ENCODE results near the gene SLC49A3. TPM values are rescaled to one million over a fixed set of nuclear protein-coding genes. Genes with fewer than 3 reads are reported as not detected.

SLC49A3 gene
- total RNA-seq, 1 experiment from 2014 or later: 8.1 TPM

- Histone ChIP-seq H3K27me3 (ENCODE audit: insufficient read depth, low read depth) (no peaks in the 10 kb centered on the region), H3K79me2 (ENCODE audit: low read depth) (no peaks in the 10 kb centered on the region; the same call in 1 of the 2 replicates), H3K9me2 (ENCODE audit: insufficient read depth) (no peaks in the 10 kb centered on the region), H3K27ac (no peak overlapping the region), H3F3A (ENCODE audit: insufficient read depth, low read depth) (peaks cover 7% of the 10 kb centered on the region; the same call in 1 of the 2 replicates), H3K4me3 (no peak overlapping the region), H3K36me3 (ENCODE audit: low read depth) (0 out of 2 replicates have a peak, but pooled peaks cover 4% of the 10 kb centered on the region), H3K4me2 (no peak overlapping the region), H3K9me3 (ENCODE audit: insufficient read depth, low read depth) (no peaks in the 10 kb centered on the region), H3K4me1 (replicated peaks; ENCODE audit: insufficient read depth) (no peaks in the 10 kb centered on the region), H2AFZ (no peak overlapping the region), H4K20me1 (ENCODE audit: insufficient read depth) (peaks cover 5% of the 10 kb centered on the region; the same call in 1 of the 2 replicates)
- POLR2A ChIA-PET (ENCODE audit: unreplicated experiment): no interaction called here
- no peak for TF ChIP-seq CTCF (conservative IDR thresholded peaks at IDR 0.05)
- no peak for TF ChIP-seq EZH2 (IDR thresholded peaks at IDR 0.05; ENCODE audit: low read depth)
- CTCF ChIA-PET: no interaction called here
- no TSS peak for BruUV-seq (replicated peaks)
- intact Hi-C loops (cut with micrococcal nuclease; ENCODE audit: unreplicated experiment): no loop called here
- DNase-seq: no peak
Observed at GRCh38 chr4:734951-735350, 46.0 kb upstream of the SLC49A3 start.

GRCh38 chr4:734075-734474 lies 45.1 kb upstream of the SLC49A3 start:
- Histone ChIP-seq H3K79me2 (ENCODE audit: low read depth) (no peaks in the 10 kb centered on the region; the same call in 1 of the 2 replicates), H3K36me3 (ENCODE audit: low read depth) (0 out of 2 replicates have a peak, but pooled peaks cover 4% of the 10 kb centered on the region), H3F3A (ENCODE audit: insufficient read depth, low read depth) (peaks cover 7% of the 10 kb centered on the region; the same call in 1 of the 2 replicates), H4K20me1 (ENCODE audit: insufficient read depth) (peaks cover 11% of the 10 kb centered on the region; the same call in 1 of the 2 replicates), H3K27me3 (ENCODE audit: insufficient read depth, low read depth) (no peaks in the 10 kb centered on the region), H3K4me1 (replicated peaks; ENCODE audit: insufficient read depth) (no peaks in the 10 kb centered on the region), H3K27ac (no peak overlapping the region), H3K9me3 (ENCODE audit: insufficient read depth, low read depth) (no peaks in the 10 kb centered on the region), H2AFZ (no peak overlapping the region), H3K4me2 (no peak overlapping the region), H3K9me2 (ENCODE audit: insufficient read depth) (no peaks in the 10 kb centered on the region), H3K4me3 (no peak overlapping the region)
- TF ChIP-seq CTCF (conservative IDR thresholded peaks at IDR 0.05): no peak
- TF ChIP-seq EZH2 (IDR thresholded peaks at IDR 0.05; ENCODE audit: low read depth): no peak
- DNase-seq: no peak
- intact Hi-C loops (cut with micrococcal nuclease; ENCODE audit: unreplicated experiment): no loop called here
- CTCF ChIA-PET: no interaction called here
- BruUV-seq (replicated peaks): no TSS peak
- POLR2A ChIA-PET (ENCODE audit: unreplicated experiment): no interaction called here

GRCh38 chr4:733631-733980 lies 44.7 kb upstream of the SLC49A3 start:
- H3F3A ChIP-seq (ENCODE audit: insufficient read depth, low read depth): peaks cover 7% of the 10 kb centered on the region; the same call in 1 of the 2 replicates
- no TSS peak for BruUV-seq (replicated peaks)
- H3K79me2 ChIP-seq (ENCODE audit: low read depth): no peaks in the 10 kb centered on the region; the same call in 1 of the 2 replicates
- intact Hi-C loops (cut with micrococcal nuclease; ENCODE audit: unreplicated experiment): no loop called here
- no peak overlapping the region for H3K4me3 ChIP-seq
- no peak overlapping the region for H3K4me2 ChIP-seq
- no peaks in the 10 kb centered on the region for H3K9me2 ChIP-seq (ENCODE audit: insufficient read depth)
- 0 out of 2 replicates have a peak, but pooled peaks cover 4% of the 10 kb centered on the region for H3K36me3 ChIP-seq (ENCODE audit: low read depth)
- H3K27ac ChIP-seq: no peak overlapping the region
- no peak for DNase-seq
- H3K4me1 ChIP-seq (replicated peaks; ENCODE audit: insufficient read depth): no peaks in the 10 kb centered on the region
- no peaks in the 10 kb centered on the region for H3K27me3 ChIP-seq (ENCODE audit: insufficient read depth, low read depth)
- no peaks in the 10 kb centered on the region for H3K9me3 ChIP-seq (ENCODE audit: insufficient read depth, low read depth)
- H4K20me1 ChIP-seq (ENCODE audit: insufficient read depth): peaks cover 11% of the 10 kb centered on the region; the same call in 1 of the 2 replicates
- ChIA-PET CTCF (no interaction called here), POLR2A (ENCODE audit: unreplicated experiment) (no interaction called here)
- TF ChIP-seq CTCF (conservative IDR thresholded peaks at IDR 0.05) (no peak), EZH2 (IDR thresholded peaks at IDR 0.05; ENCODE audit: low read depth) (no peak)
- H2AFZ ChIP-seq: no peak overlapping the region

All from PC-9 (cell line).